Fibroblast of lung (primary cell): Measurements from ENCODE around the gene CENPN.

Source experiments
- CTCF ChIP-seq, 2 donors: IDR thresholded peaks in 1 of 2; conservative IDR thresholded peaks in 1 of 2; 1 replicate in 1 of 2; 2 replicates in 1 of 2; pipeline ENCODE4 v1.5.1; 2011 to 2012; ENCODE audit warnings: low read length in 2 of 2, control low read depth in 1 of 2, inconsistent platforms in 1 of 2, low read depth in 1 of 2, mild to moderate bottlenecking in 1 of 2
- EZH2 ChIP-seq: IDR thresholded peaks from 2 replicates; pipeline ENCODE4 v1.5.1; 2012; ENCODE audit warnings: low read length, control low read depth, mild to moderate bottlenecking; ENCODE audit errors: missing control alignments

GRCh38 chr16:80993834-80994233 lies 13.2 kb upstream of the CENPN start:
- TF ChIP-seq CTCF (conservative IDR thresholded peaks at IDR 0.05 in 1 of 2, IDR thresholded peaks at IDR 0.05 in 1 of 2; ENCODE audit: low read depth in 1 of 2, low read length in 2 of 2) (no peak), EZH2 (no peak)
